Measurements from ENCODE around the gene SLC5A11. TPM values are rescaled to one million over a fixed set of nuclear protein-coding genes. Genes with fewer than 3 reads are reported as not detected.

The SLC5A11 gene
- total and polyA plus RNA-seq, 2 donors (not counting 1 experiment from before 2014, with no cell fraction given) = 0.62 to 0.84 TPM

GRCh38 chr16:24915576-24915975 is 69.8 kb downstream of the SLC5A11 start:
- no peak overlapping the region for H3K4me3 Mint-ChIP-seq
- POLR2A ChIA-PET = no interaction called here
- Histone ChIP-seq H3K9ac (ENCODE audit: low read length) (no peak overlapping the region), H3K4me1 (ENCODE audit: control insufficient read depth in 2 of 2, insufficient read depth in 2 of 2, low read length in 2 of 2) (peaks cover 6 to 10% of the 10 kb centered on the region in 2 donors), H3K4me2 (replicated peaks; ENCODE audit: low read depth, low read length, poor library complexity, severe bottlenecking) (no peak overlapping the region), H3K27me3 (replicated peaks in 1 of 4; ENCODE audit: control extremely low read depth in 1 of 4, control insufficient read depth in 3 of 4, insufficient read depth in 4 of 4, low read length in 3 of 4) (no peaks in the 10 kb centered on the region), H4K20me1 (ENCODE audit: control insufficient read depth, insufficient read depth, low read length, poor library complexity, severe bottlenecking) (peaks cover 47% of the 10 kb centered on the region), H3K9me3 (ENCODE audit: control extremely low read depth in 1 of 3, control insufficient read depth in 2 of 3, insufficient read depth in 1 of 3, low read length in 2 of 3) (peaks cover 0 to 3% (median 0%) of the 10 kb centered on the region in 3 donors), H3K36me3 (replicated peaks in 1 of 2; ENCODE audit: control extremely low read depth in 1 of 2, control insufficient read depth in 1 of 2, extremely low read depth in 1 of 2, insufficient read depth in 2 of 2, low read length in 1 of 2) (peaks cover 0 to 49% of the 10 kb centered on the region in 2 experiments), H3K79me2 (ENCODE audit: control insufficient read depth, insufficient read depth, low read length) (no peaks in the 10 kb centered on the region), H3K4me3 (ENCODE audit: control extremely low read depth in 1 of 5, extremely low read depth in 1 of 5, insufficient read depth in 1 of 5, low read depth in 2 of 5, low read length in 4 of 5) (no peak overlapping the region), H2AFZ (ENCODE audit: insufficient read depth, low read depth, low read length, poor library complexity, severe bottlenecking) (no peak overlapping the region), H3K27ac (ENCODE audit: low read length in 2 of 2) (no peak overlapping the region)
- H3K4me1 Mint-ChIP-seq = peaks cover 8% of the 10 kb centered on the region
- H3K27me3 Mint-ChIP-seq = no peaks in the 10 kb centered on the region
- DNase-seq (no peak), ATAC-seq (ENCODE audit: low read depth) (no peak)
- 98% methylated on average over 5 of the region's 8 CpGs for WGBS (ENCODE audit: insufficient coverage)
- TF ChIP-seq CTCF (IDR thresholded peaks at IDR 0.05) (no peak), EZH2 (IDR thresholded peaks at IDR 0.05; ENCODE audit: borderline replicate concordance, insufficient read depth, low read depth, low read length, poor library complexity, severe bottlenecking) (no peak)
- intact Hi-C loops (cut with micrococcal nuclease) = no loop called here
- H3K9me3 Mint-ChIP-seq (ENCODE audit: insufficient read depth) = no peaks in the 10 kb centered on the region
- peak overlapping the region; percentile 46 for H3K27ac Mint-ChIP-seq
- CTCF ChIA-PET = interaction anchor here (1.0 kb wide), 1 partner anchor 9 kb away, joined by 4 read pairs; no protein-coding TSS in a partner anchor

- H3K9me3 ChIP-seq (ENCODE audit: control extremely low read depth in 1 of 3, control insufficient read depth in 2 of 3, insufficient read depth in 1 of 3, low read length in 2 of 3) = peaks cover 0 to 3% (median 0%) of the 10 kb centered on the region in 3 donors
- no peaks in the 10 kb centered on the region for H3K27me3 ChIP-seq (replicated peaks in 1 of 4; ENCODE audit: control extremely low read depth in 1 of 4, control insufficient read depth in 3 of 4, insufficient read depth in 4 of 4, low read length in 3 of 4)
- H3K4me3 Mint-ChIP-seq = no peak overlapping the region
- H3K9me3 Mint-ChIP-seq (ENCODE audit: insufficient read depth) = no peaks in the 10 kb centered on the region
- H3K4me2 ChIP-seq (replicated peaks; ENCODE audit: low read depth, low read length, poor library complexity, severe bottlenecking) = no peak overlapping the region
- CTCF ChIA-PET = no interaction called here
- no peaks in the 10 kb centered on the region for H3K27me3 Mint-ChIP-seq
- intact Hi-C loops (cut with micrococcal nuclease) = no loop called here
- no peak for DNase-seq
- H3K4me3 ChIP-seq (ENCODE audit: control extremely low read depth in 1 of 5, extremely low read depth in 1 of 5, insufficient read depth in 1 of 5, low read depth in 2 of 5, low read length in 4 of 5) = no peak overlapping the region
- H3K79me2 ChIP-seq (ENCODE audit: control insufficient read depth, insufficient read depth, low read length) = no peaks in the 10 kb centered on the region
- H3K4me1 ChIP-seq (ENCODE audit: control insufficient read depth in 2 of 2, insufficient read depth in 2 of 2, low read length in 2 of 2) = peaks cover 6 to 10% of the 10 kb centered on the region in 2 donors
- no peak overlapping the region for H3K9ac ChIP-seq (ENCODE audit: low read length)
- H4K20me1 ChIP-seq (ENCODE audit: control insufficient read depth, insufficient read depth, low read length, poor library complexity, severe bottlenecking) = peaks cover 63% of the 10 kb centered on the region
- H3K27ac Mint-ChIP-seq = peak overlapping the region; percentile 46
- H3K27ac ChIP-seq (ENCODE audit: low read length in 2 of 2) = no peak overlapping the region
- peaks cover 2 to 66% of the 10 kb centered on the region in 2 experiments for H3K36me3 ChIP-seq (replicated peaks in 1 of 2; ENCODE audit: control extremely low read depth in 1 of 2, control insufficient read depth in 1 of 2, extremely low read depth in 1 of 2, insufficient read depth in 2 of 2, low read length in 1 of 2)
- H2AFZ ChIP-seq (ENCODE audit: insufficient read depth, low read depth, low read length, poor library complexity, severe bottlenecking) = no peak overlapping the region
- TF ChIP-seq CTCF (IDR thresholded peaks at IDR 0.05) (no peak), EZH2 (IDR thresholded peaks at IDR 0.05; ENCODE audit: borderline replicate concordance, insufficient read depth, low read depth, low read length, poor library complexity, severe bottlenecking) (no peak)
- no peak for ATAC-seq (ENCODE audit: low read depth)
- H3K4me1 Mint-ChIP-seq = peaks cover 13% of the 10 kb centered on the region
- WGBS (ENCODE audit: insufficient coverage) = 88% methylated on average over 6 of the region's 6 CpGs
- POLR2A ChIA-PET = no interaction called here
Measured at GRCh38 chr16:24917236-24917635, 71.5 kb downstream of the SLC5A11 start.

All from B cell (primary cell).